DOHH2 (cell line): Measurements from ENCODE around the gene E2F6.
A peak's percentile ranks its signal among the peaks of the same experiment; 100 is the strongest.

Source experiments
- H3F3A ChIP-seq: fragments of 200-600 bp; sonication (generic), shearing (Covaris generic); 2 replicates; pipeline ENCODE4 v1.6.0; 2016; ENCODE audit warnings: antibody characterized with exemption, mild to moderate bottlenecking; ENCODE audit not compliant: control insufficient read depth, insufficient read depth
- H3K27ac ChIP-seq: fragments of 200-600 bp; sonication (generic); 2 replicates; pipeline ENCODE4 v1.5.1; 2014; ENCODE audit warnings: low read depth, mild to moderate bottlenecking, low read length, moderate library complexity
- H3K27me3 ChIP-seq: fragments of 200-600 bp; sonication (generic); 2 replicates; pipeline ENCODE4 v1.6.1; 2014; ENCODE audit warnings: mild to moderate bottlenecking, low read length, mixed read lengths; ENCODE audit not compliant: control insufficient read depth
- H3K36me3 ChIP-seq: fragments of 200-600 bp; sonication (generic); 2 replicates; pipeline ENCODE4 v1.6.1; 2014; ENCODE audit warnings: mild to moderate bottlenecking, low read length, moderate library complexity, mixed read lengths; ENCODE audit not compliant: control insufficient read depth
- H3K4me1 ChIP-seq: fragments of 200-600 bp; sonication (generic); 2 replicates; pipeline ENCODE4 v1.6.1; 2014; ENCODE audit warnings: mild to moderate bottlenecking, low read length, mixed read lengths; ENCODE audit not compliant: control insufficient read depth
- H3K4me2 ChIP-seq: fragments of 200-600 bp; sonication (generic); 2 replicates; pipeline ENCODE4 v1.6.0; 2014; ENCODE audit warnings: mild to moderate bottlenecking, low read length, moderate library complexity
- H3K4me3 ChIP-seq: fragments of 200-600 bp; sonication (generic); 2 replicates; pipeline ENCODE4 v1.5.1; 2014; ENCODE audit warnings: mild to moderate bottlenecking, low read length, mixed read lengths
- H3K79me2 ChIP-seq: fragments of 200-600 bp; sonication (generic); 2 replicates; pipeline ENCODE4 v1.6.1; 2014; ENCODE audit warnings: mild to moderate bottlenecking, low read length, mixed read lengths; ENCODE audit not compliant: control insufficient read depth
- H3K9me2 ChIP-seq: fragments of 200-600 bp; sonication (generic); replicated peaks from 2 replicates; pipeline ENCODE4 v1.6.1; 2014; ENCODE audit warnings: mild to moderate bottlenecking, low read length, mixed read lengths; ENCODE audit not compliant: control insufficient read depth
- H3K9me3 ChIP-seq: fragments of 200-600 bp; sonication (generic); 2 replicates; pipeline ENCODE4 v1.6.1; 2014; ENCODE audit warnings: antibody characterized with exemption, low read length, mixed read lengths; ENCODE audit not compliant: control insufficient read depth, insufficient read depth
- H4K20me1 ChIP-seq: fragments of 200-600 bp; sonication (generic); 2 replicates; pipeline ENCODE4 v1.6.0; 2014; ENCODE audit warnings: low read depth, mild to moderate bottlenecking, antibody characterized with exemption, low read length, moderate library complexity; ENCODE audit not compliant: control insufficient read depth, insufficient read depth
- EZH2phosphoT487 ChIP-seq: fragments of 200-600 bp; sonication (generic); IDR thresholded peaks from 2 replicates; pipeline ENCODE4 v1.6.1; 2017; ENCODE audit warnings: borderline replicate concordance, mild to moderate bottlenecking, antibody characterized with exemption, low read length, moderate library complexity, mixed read lengths
- TF ChIP-seq, protein P1 (sequence below): fragments of 200-600 bp; sonication (generic); IDR thresholded peaks from one replicate; pipeline ENCODE4 v1.5.1; 2014; ENCODE audit warnings: antibody characterized with exemption, mild to moderate bottlenecking, low read depth, low read length; ENCODE audit not compliant: poor library complexity, severe bottlenecking

The E2F6 gene

GRCh38 chr2:11446733-11447248 is 19.2 kb downstream of the E2F6 start:
- H3K79me2 ChIP-seq, result no peaks in the 10 kb centered on the region
- H3K9me2 ChIP-seq, result no peaks in the 10 kb centered on the region
- H4K20me1 ChIP-seq, result no peaks in the 10 kb centered on the region
- H3K9me3 ChIP-seq, result peaks cover 3% of the 10 kb centered on the region; the same call in 1 of the 2 replicates
- no peaks in the 10 kb centered on the region for H3K27me3 ChIP-seq
- TF ChIP-seq EZH2phosphoT487, result no peak
- TF ChIP-seq, protein P1, sequence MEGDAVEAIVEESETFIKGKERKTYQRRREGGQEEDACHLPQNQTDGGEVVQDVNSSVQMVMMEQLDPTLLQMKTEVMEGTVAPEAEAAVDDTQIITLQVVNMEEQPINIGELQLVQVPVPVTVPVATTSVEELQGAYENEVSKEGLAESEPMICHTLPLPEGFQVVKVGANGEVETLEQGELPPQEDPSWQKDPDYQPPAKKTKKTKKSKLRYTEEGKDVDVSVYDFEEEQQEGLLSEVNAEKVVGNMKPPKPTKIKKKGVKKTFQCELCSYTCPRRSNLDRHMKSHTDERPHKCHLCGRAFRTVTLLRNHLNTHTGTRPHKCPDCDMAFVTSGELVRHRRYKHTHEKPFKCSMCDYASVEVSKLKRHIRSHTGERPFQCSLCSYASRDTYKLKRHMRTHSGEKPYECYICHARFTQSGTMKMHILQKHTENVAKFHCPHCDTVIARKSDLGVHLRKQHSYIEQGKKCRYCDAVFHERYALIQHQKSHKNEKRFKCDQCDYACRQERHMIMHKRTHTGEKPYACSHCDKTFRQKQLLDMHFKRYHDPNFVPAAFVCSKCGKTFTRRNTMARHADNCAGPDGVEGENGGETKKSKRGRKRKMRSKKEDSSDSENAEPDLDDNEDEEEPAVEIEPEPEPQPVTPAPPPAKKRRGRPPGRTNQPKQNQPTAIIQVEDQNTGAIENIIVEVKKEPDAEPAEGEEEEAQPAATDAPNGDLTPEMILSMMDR, result peak; percentile 89
- no peaks in the 10 kb centered on the region for H3F3A ChIP-seq
- H3K4me2 ChIP-seq, result no peak overlapping the region
- H3K4me1 ChIP-seq, result no peaks in the 10 kb centered on the region
- peaks cover 72% of the 10 kb centered on the region for H3K36me3 ChIP-seq
- H3K4me3 ChIP-seq, result no peak overlapping the region
- H3K27ac ChIP-seq, result no peak overlapping the region

- H3K27ac ChIP-seq, result no peak overlapping the region
- peaks cover 60% of the 10 kb centered on the region for H3K36me3 ChIP-seq
- H4K20me1 ChIP-seq, result no peaks in the 10 kb centered on the region
- H3K4me3 ChIP-seq, result no peak overlapping the region
- H3K79me2 ChIP-seq, result no peaks in the 10 kb centered on the region
- no peaks in the 10 kb centered on the region for H3K9me2 ChIP-seq
- H3K27me3 ChIP-seq, result no peaks in the 10 kb centered on the region
- peaks cover 3% of the 10 kb centered on the region; the same call in 1 of the 2 replicates for H3K9me3 ChIP-seq
- TF ChIP-seq, protein P1, result no peak
- H3F3A ChIP-seq, result no peaks in the 10 kb centered on the region
- no peaks in the 10 kb centered on the region for H3K4me1 ChIP-seq
- no peak overlapping the region for H3K4me2 ChIP-seq
Measured at GRCh38 chr2:11444737-11445136, 21.2 kb downstream of the E2F6 start.

GRCh38 chr2:11438555-11439080 is 27.3 kb downstream of the E2F6 start:
- H3K27ac ChIP-seq, result no peak overlapping the region
- H3K4me2 ChIP-seq, result no peak overlapping the region
- no peaks in the 10 kb centered on the region for H3F3A ChIP-seq
- H3K4me3 ChIP-seq, result no peak overlapping the region
- H3K9me3 ChIP-seq, result no peaks in the 10 kb centered on the region
- H3K4me1 ChIP-seq, result peaks cover 6% of the 10 kb centered on the region; the same call in 1 of the 2 replicates
- no peak for TF ChIP-seq EZH2phosphoT487
- H3K36me3 ChIP-seq, result peaks cover 14% of the 10 kb centered on the region
- no peaks in the 10 kb centered on the region for H3K9me2 ChIP-seq
- H3K79me2 ChIP-seq, result no peaks in the 10 kb centered on the region
- H3K27me3 ChIP-seq, result no peaks in the 10 kb centered on the region
- H4K20me1 ChIP-seq, result no peaks in the 10 kb centered on the region

DNA sequence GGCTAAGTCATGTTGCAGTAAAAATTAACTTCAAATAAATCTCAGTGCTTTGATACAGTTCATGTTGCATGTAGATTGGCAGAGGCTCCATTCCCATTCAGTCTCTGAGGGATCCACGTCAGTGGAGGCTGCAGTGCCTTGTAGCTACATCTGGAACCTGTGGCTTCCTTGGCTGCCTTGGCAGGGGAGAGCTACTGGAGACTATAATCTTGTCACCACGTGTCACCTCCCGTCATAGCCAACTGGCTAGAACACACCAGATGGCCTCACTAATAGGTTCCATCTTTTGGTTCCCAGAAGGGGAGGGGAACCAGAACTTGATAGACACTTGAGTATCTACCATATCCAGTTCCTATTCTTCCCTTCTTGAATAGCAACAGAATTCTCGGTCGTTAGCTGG is 28.4 kb downstream of the E2F6 start:
- Histone ChIP-seq H3K36me3 (peaks cover 9% of the 10 kb centered on the region), H3K27ac (no peak overlapping the region), H3K4me1 (peaks cover 6% of the 10 kb centered on the region; the same call in 1 of the 2 replicates), H3K4me3 (no peak overlapping the region), H3K4me2 (no peak overlapping the region), H3K9me2 (no peaks in the 10 kb centered on the region), H3F3A (no peaks in the 10 kb centered on the region), H3K9me3 (no peaks in the 10 kb centered on the region), H4K20me1 (no peaks in the 10 kb centered on the region), H3K27me3 (no peaks in the 10 kb centered on the region), H3K79me2 (no peaks in the 10 kb centered on the region)
- TF ChIP-seq, protein P1, result no peak
- no peak for TF ChIP-seq EZH2phosphoT487
